Adrenal gland (tissue), 12 donors: ENCODE results near the gene EZR. TPM values are rescaled to one million over a fixed set of nuclear protein-coding genes. Genes with fewer than 3 reads are reported as not detected.
A peak's percentile ranks its signal among the peaks of the same experiment; 100 is the strongest.

Experiments used
- DNase-seq, 7 donors: peaks; one replicate each; pipeline ENCODE4 v3.0.0-alpha.2; 2019 to 2020
- H3K27ac ChIP-seq, 5 donors: fragments of 200-600 bp; sonication (generic) in 4 of 5; 1 replicate in 3 of 5; 2 replicates in 2 of 5; pipeline versions ENCODE4 v1.5.1 to v1.8.0; 2016 to 2020; ENCODE audit warnings: mild to moderate bottlenecking in 1 of 5
- H3K27me3 ChIP-seq: fragments of 200-600 bp; 2 replicates; pipeline ENCODE4 v1.8.0; 2021
- H3K36me3 ChIP-seq, 2 donors: fragments of 200-600 bp; replicated peaks in 1 of 2; 1 replicate in 1 of 2; 2 replicates in 1 of 2; pipeline versions ENCODE4 v1.5.1 to v1.8.0; 2018 to 2022
- H3K4me1 ChIP-seq, 2 donors: fragments of 200-600 bp; replicated peaks in 1 of 2; 1 replicate in 1 of 2; 2 replicates in 1 of 2; pipeline versions ENCODE4 v1.5.1 to v1.8.0; 2018 to 2021
- H3K4me3 ChIP-seq, 4 donors: fragments of 200-600 bp; sonication (generic) in 3 of 4; one replicate each; pipeline ENCODE4 v1.5.1; 2016 to 2018
- H3K9me3 ChIP-seq, 3 donors: fragments of 200-600 bp; sonication (generic) in 1 of 3; replicated peaks in 1 of 3; 1 replicate in 2 of 3; 2 replicates in 1 of 3; pipeline versions ENCODE4 v1.5.1 to v1.8.0; 2016 to 2021
- POLR2A ChIP-seq, 2 donors: fragments of 450-650 bp; IDR thresholded peaks; one replicate each; pipeline ENCODE4 v1.6.1; 2017; ENCODE audit warnings: antibody characterized with exemption in 2 of 2, mild to moderate bottlenecking in 2 of 2, moderate library complexity in 1 of 2
- WGBS, 4 donors: extraction: QIAGEN DNeasy Blood & Tissue Kit in 2 of 4; methylation state at CpG; one replicate each; pipeline versions ENCODE4 v1.1.5 to v1.1.7; 2013 to 2017; 5-methylcytosine and 5-hydroxymethylcytosine counted together
- intact Hi-C, 2 donors: fragments of 100-400 bp; cut with DNase I; formaldehyde crosslinking; loops; one replicate each; pipeline versions ENCODE4 v1.14.1 to v1.15.0; 2022 to 2023
- polyA plus RNA-seq, 3 donors: library from polyadenylated mRNA; stranded (reverse); fragments of 200-250 nt in 2 of 3; fragments of 350-450 nt in 1 of 3; fragmentation: Illumina TruSeq in 1 of 3; extraction: RNeasy Lipid Tissue Mini Kit (QIAGEN cat#74804) in 1 of 3; gene quantifications; one replicate each; pipeline ENCODE4 v1.2.3, GENCODE V29; 2013 to 2014
- total RNA-seq, 9 donors: library from RNA; depleted of rRNA in 4 of 9; stranded (reverse); fragments of >200 nt in 4 of 9; fragments of 120-200 nt in 1 of 9; fragmentation: NEBNext Ultra II Directional in 1 of 9; extraction: Animal tissue kit (Norgen Biotek cat#: 25700) in 1 of 9; gene quantifications; one replicate each; pipeline versions ENCODE4 v1.1.0 to v1.2.4, GENCODE V29; 2013 to 2023
- TF ChIP-seq, protein P1 (sequence below), 6 experiments: fragments of 450-650 bp in 4 of 6; fragments of 200-600 bp in 2 of 6; sonication (generic) in 1 of 6; IDR thresholded peaks; 1 replicate in 5 of 6; 2 replicates in 1 of 6; pipeline versions ENCODE4 v1.5.1 to v1.8.0; 2016 to 2021; ENCODE audit warnings: antibody characterized with exemption in 6 of 6, mild to moderate bottlenecking in 2 of 6, moderate library complexity in 1 of 6
- donor health status: healthy with polysubstance abuse.
- donor health status: Bipolar disorder and iron deficiency.
- donor health status: DM: yes; HTN: yes; CAD: no.
- donor health status: DM: no; HTN: no; CAD: no.
- donor health status: DM: no; HTN: no; CAD: no.
- donor health status: DM: yes; HTN: yes; CAD: no.

Gene EZR
- total and polyA plus RNA-seq, 12 donors: 80.3 to 476 (median 342) TPM

GRCh38 chr6:158798311-158798710, 20.9 kb downstream of the EZR start:
- intact Hi-C loops: no loop called here
- WGBS, 4 donors: 85 to 94% (median 90%) methylated on average over 8 of the region's 8 CpGs
- H3K9me3 ChIP-seq: no peaks in the 10 kb centered on the region
- peak overlapping the region; percentile 61 to 92 (median 81) for H3K27ac ChIP-seq
- no peak overlapping the region for H3K4me3 ChIP-seq
- H3K4me1 ChIP-seq: peaks cover 60 to 66% of the 10 kb centered on the region in 2 donors
- DNase-seq: no peak
- TF ChIP-seq POLR2A (IDR thresholded peaks at IDR 0.05): no peak
- TF ChIP-seq, protein P1, sequence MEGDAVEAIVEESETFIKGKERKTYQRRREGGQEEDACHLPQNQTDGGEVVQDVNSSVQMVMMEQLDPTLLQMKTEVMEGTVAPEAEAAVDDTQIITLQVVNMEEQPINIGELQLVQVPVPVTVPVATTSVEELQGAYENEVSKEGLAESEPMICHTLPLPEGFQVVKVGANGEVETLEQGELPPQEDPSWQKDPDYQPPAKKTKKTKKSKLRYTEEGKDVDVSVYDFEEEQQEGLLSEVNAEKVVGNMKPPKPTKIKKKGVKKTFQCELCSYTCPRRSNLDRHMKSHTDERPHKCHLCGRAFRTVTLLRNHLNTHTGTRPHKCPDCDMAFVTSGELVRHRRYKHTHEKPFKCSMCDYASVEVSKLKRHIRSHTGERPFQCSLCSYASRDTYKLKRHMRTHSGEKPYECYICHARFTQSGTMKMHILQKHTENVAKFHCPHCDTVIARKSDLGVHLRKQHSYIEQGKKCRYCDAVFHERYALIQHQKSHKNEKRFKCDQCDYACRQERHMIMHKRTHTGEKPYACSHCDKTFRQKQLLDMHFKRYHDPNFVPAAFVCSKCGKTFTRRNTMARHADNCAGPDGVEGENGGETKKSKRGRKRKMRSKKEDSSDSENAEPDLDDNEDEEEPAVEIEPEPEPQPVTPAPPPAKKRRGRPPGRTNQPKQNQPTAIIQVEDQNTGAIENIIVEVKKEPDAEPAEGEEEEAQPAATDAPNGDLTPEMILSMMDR (IDR thresholded peaks at IDR 0.05): no peak
- H3K36me3 ChIP-seq: no peaks in the 10 kb centered on the region
- no peaks in the 10 kb centered on the region for H3K27me3 ChIP-seq

DNA sequence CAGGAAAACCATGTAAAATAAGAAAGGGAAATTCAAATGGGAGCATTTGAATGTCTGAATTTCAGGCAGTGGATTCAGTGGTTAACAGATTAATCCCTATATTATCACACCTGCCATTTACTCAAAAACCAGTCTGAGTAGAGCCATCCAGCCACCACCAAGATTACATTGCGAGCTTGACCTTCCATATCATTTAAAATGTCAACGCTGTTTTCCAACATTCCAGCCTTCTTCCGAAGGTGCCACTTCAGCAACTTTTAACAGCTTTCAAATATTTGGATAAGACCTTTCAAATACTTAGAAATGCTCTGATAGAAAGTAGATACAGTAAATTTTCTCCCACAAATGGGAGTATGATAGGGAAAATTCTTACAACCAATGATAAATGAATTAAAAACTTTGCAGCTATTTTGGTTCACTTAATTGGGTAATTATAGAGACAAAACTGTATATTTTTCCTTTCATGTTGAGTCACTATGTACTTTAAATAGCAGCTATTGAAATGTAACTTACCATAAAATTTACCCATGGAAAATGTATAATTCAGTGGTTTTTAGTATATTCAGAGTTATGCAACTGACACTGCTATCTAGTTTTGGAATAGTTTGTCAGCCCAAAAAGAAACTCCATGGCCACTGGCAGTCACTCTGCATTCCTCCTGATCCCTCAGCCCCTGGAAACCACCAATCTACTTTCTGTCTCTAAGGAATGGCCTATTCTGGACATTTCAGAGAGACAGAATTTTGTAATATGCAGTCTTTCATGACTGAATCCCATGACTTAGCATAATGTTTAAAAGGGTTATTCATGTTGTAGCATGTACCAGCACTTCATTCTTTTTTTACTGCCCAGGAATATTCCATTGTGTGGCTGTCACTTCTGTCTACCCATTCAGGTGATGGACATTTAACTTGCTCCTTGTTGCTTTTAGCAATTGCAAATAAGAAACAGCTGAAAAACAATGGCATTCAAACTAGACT, 21.5 kb downstream of the EZR start:
- no peaks in the 10 kb centered on the region for H3K36me3 ChIP-seq
- H3K4me3 ChIP-seq: no peak overlapping the region
- 25 to 45% (median 38%) methylated on average over 3 of the region's 3 CpGs for WGBS, 4 donors
- TF ChIP-seq, protein P1 (IDR thresholded peaks at IDR 0.05): no peak
- TF ChIP-seq POLR2A (IDR thresholded peaks at IDR 0.05): peak in 1 of 2 donors; percentile 32
- H3K4me1 ChIP-seq: peaks cover 54 to 59% of the 10 kb centered on the region in 2 donors
- peak in 4 of 7 donors; percentile 55 to 72 (median 60) for DNase-seq
- intact Hi-C loops: no loop called here
- H3K9me3 ChIP-seq: no peaks in the 10 kb centered on the region
- no peaks in the 10 kb centered on the region for H3K27me3 ChIP-seq
- H3K27ac ChIP-seq: peak overlapping the region; percentile 61 to 92 (median 81)

DNA sequence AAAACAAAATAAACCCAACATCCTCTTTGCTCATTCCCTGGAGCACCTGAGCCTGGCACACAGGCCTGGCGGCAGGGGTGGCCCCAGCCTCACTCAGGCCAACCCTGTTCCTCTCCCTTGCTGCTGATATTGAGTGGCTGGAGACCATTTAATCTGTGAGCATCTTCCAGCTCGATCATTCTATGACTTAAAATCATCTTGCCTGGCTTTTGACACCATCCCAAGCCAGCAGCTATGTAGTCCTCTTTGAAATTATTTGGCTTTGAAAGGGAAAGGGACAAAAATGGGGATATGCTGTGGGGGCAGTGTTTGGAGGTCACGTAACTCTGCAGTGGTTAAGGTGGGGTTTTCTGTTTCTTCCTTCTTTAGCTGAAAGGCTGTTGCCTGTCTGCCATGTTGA, 22.8 kb downstream of the EZR start:
- WGBS, 4 donors: 94 to 97% (median 95%) methylated on average over 3 of the region's 3 CpGs
- DNase-seq: no peak
- no peaks in the 10 kb centered on the region for H3K9me3 ChIP-seq
- TF ChIP-seq, protein P1 (IDR thresholded peaks at IDR 0.05): no peak
- no peak for TF ChIP-seq POLR2A (IDR thresholded peaks at IDR 0.05)
- no peak overlapping the region for H3K4me3 ChIP-seq
- H3K27ac ChIP-seq: peak overlapping the region in 3 of 5 donors; percentile 12 to 92 (median 81)
- intact Hi-C loops: no loop called here
- peaks cover 42 to 47% of the 10 kb centered on the region in 2 donors for H3K4me1 ChIP-seq
- no peaks in the 10 kb centered on the region for H3K36me3 ChIP-seq
- H3K27me3 ChIP-seq: no peaks in the 10 kb centered on the region

DNA sequence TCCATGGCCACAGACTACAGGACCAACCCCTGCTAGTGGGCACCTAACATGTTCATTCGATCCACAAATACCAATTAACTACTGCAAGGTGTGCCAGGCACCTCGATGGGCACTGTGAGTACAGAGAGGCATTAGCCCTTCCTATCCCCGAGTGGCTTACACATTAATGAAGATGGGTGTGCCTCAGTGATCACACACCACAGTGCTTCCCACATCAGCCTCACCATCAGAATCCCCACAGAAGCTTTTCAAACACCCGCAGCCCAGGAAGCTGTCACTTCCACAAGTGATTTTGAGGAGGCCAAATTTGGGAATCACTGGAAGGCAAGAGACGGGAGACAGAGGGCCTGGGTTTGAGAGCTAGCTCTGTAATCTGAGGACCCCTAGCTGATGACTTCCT, 23.7 kb downstream of the EZR start:
- TF ChIP-seq, protein P1 (IDR thresholded peaks at IDR 0.05): no peak
- Histone ChIP-seq H3K4me3 (no peak overlapping the region), H3K9me3 (no peaks in the 10 kb centered on the region), H3K27ac (peak overlapping the region in 1 of 5 donors; percentile 12), H3K36me3 (no peaks in the 10 kb centered on the region), H3K27me3 (no peaks in the 10 kb centered on the region), H3K4me1 (peaks cover 35 to 39% of the 10 kb centered on the region in 2 donors)
- no peak for DNase-seq
- 90 to 97% (median 92%) methylated on average over 3 to 5 of the region's 5 CpGs for WGBS, 4 donors
- intact Hi-C loops: no loop called here
